A549 (cell line): ENCODE measurements around the gene ZNF140. TPM values are rescaled to one million over a fixed set of nuclear protein-coding genes. Genes with fewer than 3 reads are reported as not detected.

Source experiments
- ATAC-seq, 2 experiments: fragments of 200-7000 bp in 1 of 2; fragments of >200 bp in 1 of 2; cut with Nextera tagmentation in 1 of 2; cut with Tn5 transposase in 1 of 2; 3 replicates each; pipeline versions ENCODE4 v1.8.0 to v1.9.1; 2018 to 2020; ENCODE audit warnings: mild to moderate bottlenecking in 1 of 2, moderate library complexity in 1 of 2
- CTCF ChIA-PET: fragments of 300-600 bp; sonication (Branson Sonifier 250); formaldehyde crosslinking; extraction: SDS; loops from one replicate; lab custom pipeline; 2021; ENCODE audit warnings: antibody characterized with exemption, inconsistent platforms; lab: Yijun Ruan, JAX
- POLR2A ChIA-PET: fragments of 350-600 bp; formaldehyde crosslinking; extraction: SDS; loops from one replicate; lab custom pipeline; 2021; ENCODE audit warnings: antibody characterized with exemption, inconsistent platforms; lab: Yijun Ruan, JAX
- DNase-seq, 2 experiments: peaks; one replicate each; pipeline versions ENCODE4 v3.0.0 to v3.0.0-alpha.2; 2011 to 2016; ENCODE audit warnings: low read depth in 1 of 2, low spot score in 1 of 2
- FAIRE-seq: peaks from 2 replicates; lab custom pipeline; 2011; peaks lifted over from hg19 to GRCh38; lab: Jason Lieb, UNC
- H3K27ac ChIP-seq, 2 experiments: fragments of >200 bp; sonication (Bioruptor Twin); formaldehyde crosslinking; 3 replicates each; pipeline ENCODE4 v1.5.1; 2016 to 2017
- H3K4me1 ChIP-seq: fragments of >200 bp; sonication (Bioruptor Twin); formaldehyde crosslinking; 3 replicates; pipeline ENCODE4 v1.6.1; 2016
- H3K4me2 ChIP-seq: fragments of >200 bp; sonication (Bioruptor Twin); formaldehyde crosslinking; 3 replicates; pipeline ENCODE4 v1.6.1; 2016
- H3K4me3 ChIP-seq: fragments of >200 bp; sonication (Bioruptor Twin); formaldehyde crosslinking; 3 replicates; pipeline ENCODE4 v1.5.1; 2016
- H3K9me3 ChIP-seq: fragments of >200 bp; sonication (Bioruptor Twin); formaldehyde crosslinking; 3 replicates; pipeline ENCODE4 v1.6.1; 2016
- BHLHE40 ChIP-seq: IDR thresholded peaks from 2 replicates; pipeline ENCODE4 v1.6.1; 2012; ENCODE audit warnings: low read depth, low read length, inconsistent platforms
- CHD2 ChIP-seq: fragments of 150-350 bp; IDR thresholded peaks from 2 replicates; pipeline ENCODE4 v1.6.1; 2014; ENCODE audit warnings: low read length; ENCODE audit not compliant: partially characterized antibody
- EHMT2 ChIP-seq: fragments of 200-600 bp; sonication (generic); IDR thresholded peaks from 2 replicates; pipeline ENCODE4 v1.6.1; 2016; ENCODE audit warnings: antibody characterized with exemption, low read depth, mild to moderate bottlenecking, moderate library complexity
- FOXS1 ChIP-seq: fragments of 250-450 bp; sonication (Bioruptor Pico); IDR thresholded peaks from 2 replicates; pipeline ENCODE4 v1.5.0; 2020; ENCODE audit warnings: mild to moderate bottlenecking, moderate library complexity
- GATA3 ChIP-seq: IDR thresholded peaks from 2 replicates; pipeline ENCODE4 v1.6.1; 2012; ENCODE audit warnings: borderline replicate concordance
- HDAC2 ChIP-seq: fragments of 200-600 bp; sonication (generic); IDR thresholded peaks from 2 replicates; pipeline ENCODE4 v1.6.1; 2016
- JUNB ChIP-seq: fragments of >200 bp; sonication (Bioruptor Twin); formaldehyde crosslinking; IDR thresholded peaks from 2 replicates; pipeline ENCODE4 v1.6.1; 2016
- KDM1A ChIP-seq: fragments of 200-600 bp; sonication (generic); IDR thresholded peaks from 2 replicates; pipeline ENCODE4 v1.6.1; 2016; ENCODE audit warnings: low read depth, mild to moderate bottlenecking
- KDM5A ChIP-seq: fragments of 200-600 bp; sonication (generic); IDR thresholded peaks from 2 replicates; pipeline ENCODE4 v1.6.1; 2016; ENCODE audit warnings: antibody characterized with exemption, mild to moderate bottlenecking
- MAFK ChIP-seq: fragments of 450-650 bp; IDR thresholded peaks from 2 replicates; pipeline ENCODE4 v1.6.1; 2014; ENCODE audit not compliant: partially characterized antibody
- MAZ ChIP-seq: fragments of 150-350 bp; IDR thresholded peaks from 2 replicates; pipeline ENCODE4 v1.6.1; 2014; ENCODE audit warnings: antibody characterized with exemption, low read depth, low read length, borderline replicate concordance
- NPAS2 ChIP-seq: fragments of 250-450 bp; sonication (Bioruptor Pico); IDR thresholded peaks from 2 replicates; pipeline ENCODE4 v1.8.0; 2022; ENCODE audit warnings: mild to moderate bottlenecking, moderate library complexity, borderline replicate concordance
- PHF8 ChIP-seq: fragments of 200-600 bp; sonication (generic); IDR thresholded peaks from 2 replicates; pipeline ENCODE4 v1.6.1; 2016; ENCODE audit warnings: low read depth, mild to moderate bottlenecking, antibody characterized with exemption, moderate library complexity, borderline replicate concordance
- RAD21 ChIP-seq, 2 experiments: fragments of >200 bp in 1 of 2; sonication (Bioruptor Twin) in 1 of 2; formaldehyde crosslinking in 1 of 2; IDR thresholded peaks in 1 of 2; conservative IDR thresholded peaks in 1 of 2; 2 replicates in 1 of 2; 3 replicates in 1 of 2; pipeline ENCODE4 v1.6.1; 2012 to 2018; ENCODE audit warnings: inconsistent platforms in 1 of 2
- RARB ChIP-seq: fragments of 250-450 bp; sonication (Bioruptor Pico); IDR thresholded peaks from 2 replicates; pipeline ENCODE4 v1.8.0; 2021; ENCODE audit warnings: mild to moderate bottlenecking, moderate library complexity
- SREBF2 ChIP-seq: fragments of 450-650 bp; IDR thresholded peaks from 2 replicates; pipeline ENCODE4 v1.6.1; 2014; ENCODE audit warnings: mild to moderate bottlenecking, moderate library complexity
- TP53 ChIP-seq: fragments of 250-450 bp; sonication (Bioruptor Pico); IDR thresholded peaks from 2 replicates; pipeline ENCODE4 v1.5.0; 2021; ENCODE audit warnings: mild to moderate bottlenecking, moderate library complexity
- ZC3H11A ChIP-seq: fragments of 450-650 bp; IDR thresholded peaks from 2 replicates; pipeline ENCODE4 v1.6.1; 2014; ENCODE audit warnings: antibody characterized with exemption, mild to moderate bottlenecking
- ZFP36 ChIP-seq: fragments of 450-650 bp; IDR thresholded peaks from 2 replicates; pipeline ENCODE4 v1.6.1; 2014; ENCODE audit warnings: borderline replicate concordance; ENCODE audit not compliant: partially characterized antibody
- ZNF302 ChIP-seq: fragments of 250-450 bp; sonication (Bioruptor Pico); IDR thresholded peaks from 2 replicates; pipeline ENCODE4 v1.9.0; 2021; ENCODE audit warnings: inconsistent platforms, mild to moderate bottlenecking, moderate library complexity
- ZSCAN20 ChIP-seq: fragments of 250-450 bp; sonication (Bioruptor Pico); IDR thresholded peaks from 2 replicates; pipeline ENCODE4 v1.8.0; 2022; ENCODE audit warnings: mild to moderate bottlenecking, moderate library complexity
- WGBS: methylation state at CpG from one replicate; pipeline ENCODE4 v1.1.6; 2017; ENCODE audit errors: missing lambda C conversion rate; 5-methylcytosine and 5-hydroxymethylcytosine counted together
- polyA plus RNA-seq, 4 experiments: library from polyadenylated mRNA; depleted of rRNA in 3 of 4; stranded (reverse); fragments of >200 nt; fragmentation: RNase III in 1 of 4; extraction: RNeasy Plus Mini Kit Qiagen cat#74134 plus additional on column Dnase treatment in 1 of 4; gene quantifications; 2 replicates in 3 of 4; 3 replicates in 1 of 4; pipeline ENCODE4 v1.2.3, GENCODE V29; 2011 to 2017
- TF ChIP-seq, protein P1 (sequence below): fragments of 200-600 bp; sonication (generic); IDR thresholded peaks from 2 replicates; pipeline ENCODE4 v1.6.1; 2016; ENCODE audit warnings: antibody characterized with exemption, mild to moderate bottlenecking, moderate library complexity
- TF ChIP-seq, protein P2 (sequence below): IDR thresholded peaks from 2 replicates; pipeline ENCODE4 v1.6.1; 2012

Gene ZNF140
- polyA plus RNA-seq, 2 of the 4 experiments (the other 2 are of a cell fraction), result 8.8 to 22.8 TPM

DNA sequence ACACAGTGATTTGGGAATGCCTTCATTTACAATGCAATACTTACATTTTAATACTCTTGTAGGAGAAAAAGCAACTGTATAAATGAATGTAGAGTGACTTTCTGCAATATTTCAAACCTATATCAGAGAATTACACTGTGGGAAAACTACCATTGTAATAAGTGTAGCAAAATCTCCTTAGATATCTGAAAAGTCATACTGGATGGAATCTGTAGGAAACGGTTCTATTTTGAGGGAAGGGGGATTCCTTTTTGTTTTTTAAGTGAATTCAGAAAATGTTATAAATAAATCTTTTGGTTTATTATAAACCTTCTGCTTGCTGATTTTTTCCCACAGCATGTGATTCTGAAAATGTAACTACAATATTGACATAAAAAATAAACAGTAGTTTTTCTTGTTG is 26.4 kb downstream of the ZNF140 start:
- POLR2A ChIA-PET, result no interaction called here
- H3K9me3 ChIP-seq, result peaks cover 96% of the 10 kb centered on the region

GRCh38 chr12:133108150-133108549 is 27.4 kb downstream of the ZNF140 start:
- ATAC-seq (no peak), FAIRE-seq (no peak)
- 74% methylated on average over 2 of the region's 2 CpGs for WGBS

More for the DNA sequence above, 26.4 kb downstream of the ZNF140 start:
- Histone ChIP-seq H3K4me2 (no peak overlapping the region), H3K4me3 (no peak overlapping the region), H3K27ac (no peak overlapping the region), H3K4me1 (no peaks in the 10 kb centered on the region)
- CTCF ChIA-PET, result no interaction called here
- FAIRE-seq, result no peak
- ATAC-seq, result no peak
- no peak for DNase-seq
- 84% methylated on average over 1 of the region's 1 CpG for WGBS
- no peak for TF ChIP-seq CHD2
- TF ChIP-seq, protein P1, sequence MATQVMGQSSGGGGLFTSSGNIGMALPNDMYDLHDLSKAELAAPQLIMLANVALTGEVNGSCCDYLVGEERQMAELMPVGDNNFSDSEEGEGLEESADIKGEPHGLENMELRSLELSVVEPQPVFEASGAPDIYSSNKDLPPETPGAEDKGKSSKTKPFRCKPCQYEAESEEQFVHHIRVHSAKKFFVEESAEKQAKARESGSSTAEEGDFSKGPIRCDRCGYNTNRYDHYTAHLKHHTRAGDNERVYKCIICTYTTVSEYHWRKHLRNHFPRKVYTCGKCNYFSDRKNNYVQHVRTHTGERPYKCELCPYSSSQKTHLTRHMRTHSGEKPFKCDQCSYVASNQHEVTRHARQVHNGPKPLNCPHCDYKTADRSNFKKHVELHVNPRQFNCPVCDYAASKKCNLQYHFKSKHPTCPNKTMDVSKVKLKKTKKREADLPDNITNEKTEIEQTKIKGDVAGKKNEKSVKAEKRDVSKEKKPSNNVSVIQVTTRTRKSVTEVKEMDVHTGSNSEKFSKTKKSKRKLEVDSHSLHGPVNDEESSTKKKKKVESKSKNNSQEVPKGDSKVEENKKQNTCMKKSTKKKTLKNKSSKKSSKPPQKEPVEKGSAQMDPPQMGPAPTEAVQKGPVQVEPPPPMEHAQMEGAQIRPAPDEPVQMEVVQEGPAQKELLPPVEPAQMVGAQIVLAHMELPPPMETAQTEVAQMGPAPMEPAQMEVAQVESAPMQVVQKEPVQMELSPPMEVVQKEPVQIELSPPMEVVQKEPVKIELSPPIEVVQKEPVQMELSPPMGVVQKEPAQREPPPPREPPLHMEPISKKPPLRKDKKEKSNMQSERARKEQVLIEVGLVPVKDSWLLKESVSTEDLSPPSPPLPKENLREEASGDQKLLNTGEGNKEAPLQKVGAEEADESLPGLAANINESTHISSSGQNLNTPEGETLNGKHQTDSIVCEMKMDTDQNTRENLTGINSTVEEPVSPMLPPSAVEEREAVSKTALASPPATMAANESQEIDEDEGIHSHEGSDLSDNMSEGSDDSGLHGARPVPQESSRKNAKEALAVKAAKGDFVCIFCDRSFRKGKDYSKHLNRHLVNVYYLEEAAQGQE, result no peak
- TF ChIP-seq ZC3H11A, result no peak
- no peak for TF ChIP-seq KDM5A
- no peak for TF ChIP-seq EHMT2
- TF ChIP-seq ZFP36, result no peak
- TF ChIP-seq ZSCAN20 (CRISPR knock-in tag), result no peak
- no peak for TF ChIP-seq JUNB
- TF ChIP-seq PHF8, result no peak
- no peak for TF ChIP-seq TP53
- TF ChIP-seq BHLHE40, result no peak
- no peak for TF ChIP-seq MAZ
- TF ChIP-seq ZNF302, result no peak
- no peak for TF ChIP-seq NPAS2 (CRISPR knock-in tag)
- TF ChIP-seq RAD21 (conservative IDR thresholded peaks at IDR 0.05 in 1 of 2, IDR thresholded peaks at IDR 0.05 in 1 of 2), result no peak
- TF ChIP-seq HDAC2, result no peak
- TF ChIP-seq, protein P2, sequence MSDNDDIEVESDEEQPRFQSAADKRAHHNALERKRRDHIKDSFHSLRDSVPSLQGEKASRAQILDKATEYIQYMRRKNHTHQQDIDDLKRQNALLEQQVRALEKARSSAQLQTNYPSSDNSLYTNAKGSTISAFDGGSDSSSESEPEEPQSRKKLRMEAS, result no peak
- no peak for TF ChIP-seq SREBF2
- TF ChIP-seq KDM1A, result no peak

GRCh38 chr12:133120385-133121191 is 39.9 kb downstream of the ZNF140 start:
- peak in 1 of 2 experiments; percentile 37 for DNase-seq
- Histone ChIP-seq H3K4me1 (no peaks in the 10 kb centered on the region), H3K27ac (no peak overlapping the region), H3K9me3 (peaks cover 100% of the 10 kb centered on the region), H3K4me2 (no peak overlapping the region), H3K4me3 (no peak overlapping the region)
- TF ChIP-seq RARB (no peak), GATA3 (peak; percentile 10; the same call in 1 of the 2 replicates), KDM1A (peak; percentile 30; the same call in 1 of the 2 replicates), CHD2 (no peak), RAD21 (conservative IDR thresholded peaks at IDR 0.05 in 1 of 2, IDR thresholded peaks at IDR 0.05 in 1 of 2) (no peak), MAFK (peak; percentile 55)
- no peak for FAIRE-seq
- POLR2A ChIA-PET, result no interaction called here
- CTCF ChIA-PET, result interaction anchor here (1.2 to 1.5 kb wide), 2 partner anchors 15 to 60 kb away, joined by 3 to 4 read pairs; partner anchors contain the start of gene ZNF268
- 54% methylated on average over 3 of the region's 3 CpGs for WGBS
- ATAC-seq, result no peak

More at GRCh38 chr12:133108150-133108549, 27.4 kb downstream of the ZNF140 start:
- ChIA-PET POLR2A (no interaction called here), CTCF (no interaction called here)
- Histone ChIP-seq H3K4me3 (no peak overlapping the region), H3K9me3 (peaks cover 91% of the 10 kb centered on the region), H3K4me1 (no peaks in the 10 kb centered on the region), H3K27ac (no peak overlapping the region), H3K4me2 (no peak overlapping the region)
- TF ChIP-seq FOXS1 (CRISPR knock-in tag) (no peak), MAFK (peak; percentile 53)
- no peak for DNase-seq
